Activated CD8-positive, alpha-beta memory T cell treated with anti-CD3 and anti-CD28 coated beads for 1 hour (primary cell): ENCODE data around the gene CTTNBP2.

Experiments
- DNase-seq, 2 donors: peaks; one replicate each; pipeline ENCODE4 v3.0.0-alpha.2; 2020; ENCODE audit warnings: low read depth in 1 of 2; ENCODE audit errors: extremely low read depth in 1 of 2

CTTNBP2 gene

DNA sequence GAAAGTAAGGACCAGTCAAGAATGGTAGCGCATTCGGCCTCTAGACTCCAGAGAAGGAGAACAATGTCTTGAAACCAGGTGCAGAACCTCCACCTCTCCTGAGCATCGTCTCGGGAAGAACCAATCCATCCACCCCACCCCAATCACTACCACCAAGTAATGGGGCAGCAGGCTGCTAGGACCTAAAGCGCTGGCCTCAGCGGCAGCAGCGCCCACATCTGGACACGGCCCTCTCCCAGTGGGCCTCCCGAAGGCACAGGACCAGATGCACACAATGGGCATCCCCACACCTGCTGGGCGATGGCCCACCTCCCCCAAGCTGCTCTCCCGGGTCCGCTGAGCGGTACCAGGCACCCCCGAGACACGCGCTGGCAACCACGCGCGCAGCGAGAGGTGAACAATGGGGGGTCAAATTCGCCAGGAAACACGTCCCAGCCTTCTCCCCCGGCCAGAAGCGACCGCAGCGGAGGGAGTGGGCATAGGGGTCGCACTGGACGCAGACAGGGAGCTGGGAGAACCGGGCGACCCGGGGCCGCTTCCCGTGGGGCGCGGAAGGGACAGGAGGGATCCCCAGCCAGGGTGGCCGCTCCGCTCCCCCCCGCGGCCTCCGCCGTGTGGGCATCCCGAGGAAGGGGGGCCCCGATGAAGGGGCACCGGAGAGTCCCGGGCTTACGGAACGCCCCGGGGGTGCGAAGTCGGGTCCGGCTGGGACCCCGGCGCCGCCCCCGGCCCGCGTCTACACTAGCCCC, 506 bp downstream of the CTTNBP2 start:
- no peak for DNase-seq

DNA sequence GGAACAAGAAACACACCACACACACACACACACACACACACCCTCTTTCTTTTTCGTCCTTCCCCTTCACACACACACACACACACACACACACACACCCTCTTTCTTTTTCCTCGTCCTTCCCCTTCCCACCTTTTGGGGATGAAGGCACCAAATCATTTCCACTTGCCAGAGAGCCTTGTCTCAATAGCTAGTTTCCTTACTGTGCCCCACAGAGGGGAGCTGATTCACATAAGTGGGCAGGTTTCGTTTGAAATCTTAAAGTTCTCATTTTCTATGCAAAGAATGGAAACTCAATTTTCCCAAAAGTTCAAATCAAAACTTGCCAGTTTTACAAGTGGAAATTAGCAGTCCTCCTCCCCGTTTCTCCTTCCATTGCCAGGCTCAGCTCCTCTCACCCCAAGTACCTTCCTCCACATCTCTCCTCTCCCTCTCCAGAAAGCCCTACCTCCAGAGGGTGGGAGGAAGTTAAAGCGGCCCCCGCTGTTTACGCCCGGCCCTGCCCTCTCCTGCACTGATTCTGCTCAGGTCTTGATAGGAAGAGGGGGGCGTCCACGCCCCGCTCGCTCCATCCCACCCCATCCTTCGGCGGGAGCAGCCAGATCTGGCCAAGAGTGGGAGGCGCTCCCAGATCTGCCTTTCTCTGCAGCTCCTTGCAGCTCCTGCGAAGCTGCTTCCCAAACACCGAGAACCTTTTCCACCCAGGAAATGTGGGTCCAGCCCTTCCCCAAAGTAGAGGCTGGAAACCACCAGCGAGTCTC, 1.3 kb downstream of the CTTNBP2 start:
- no peak for DNase-seq

DNA sequence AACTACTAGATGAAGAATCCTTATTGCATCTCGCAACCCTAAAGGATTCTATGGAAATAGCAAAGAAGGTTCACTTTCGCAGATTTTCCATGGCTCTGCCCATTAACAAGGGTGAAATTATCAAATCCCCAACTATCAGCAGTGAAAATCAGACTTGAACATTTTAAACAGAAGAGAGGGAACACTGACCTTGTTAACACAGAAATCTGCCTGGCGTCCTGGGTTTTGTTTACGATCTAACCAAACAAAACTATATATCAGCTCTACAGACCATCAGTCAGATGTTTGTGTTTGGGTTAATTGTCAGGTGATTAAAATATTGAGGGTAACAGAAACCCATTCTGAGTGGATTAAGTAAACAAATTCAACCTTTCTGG, 1.9 kb downstream of the CTTNBP2 start:
- no peak for DNase-seq

DNA sequence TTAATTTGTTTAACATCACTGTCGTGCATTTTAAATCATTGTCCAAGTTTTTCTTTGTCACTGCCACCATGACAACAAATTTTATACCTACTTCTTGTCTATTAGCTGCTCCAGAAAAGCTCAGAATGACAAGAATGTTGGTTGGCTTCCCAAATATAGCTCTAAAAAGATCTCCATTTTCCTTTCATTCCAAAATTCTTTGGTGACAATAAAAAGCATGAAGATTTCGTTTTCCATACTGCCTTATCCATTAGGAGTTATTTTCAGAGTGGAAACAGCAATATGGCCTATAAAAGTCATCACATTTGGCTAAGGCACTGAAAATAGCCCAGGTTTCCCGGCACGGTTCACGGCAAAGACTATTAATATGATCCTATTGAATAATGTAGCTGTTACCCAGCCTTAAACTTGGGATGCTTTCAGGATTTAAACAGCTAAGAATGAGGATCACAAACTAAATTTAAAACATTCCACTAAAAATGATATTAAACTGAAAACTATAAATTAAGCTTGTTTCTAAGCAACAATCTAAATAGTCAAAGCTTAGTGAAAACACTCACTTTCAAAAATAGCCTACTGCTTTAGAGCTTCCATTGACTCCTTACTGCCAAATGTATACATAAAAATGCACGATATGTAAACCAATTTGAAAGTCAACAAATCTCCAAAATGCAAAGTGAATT, 2.7 kb downstream of the CTTNBP2 start:
- DNase-seq, result no peak

DNA sequence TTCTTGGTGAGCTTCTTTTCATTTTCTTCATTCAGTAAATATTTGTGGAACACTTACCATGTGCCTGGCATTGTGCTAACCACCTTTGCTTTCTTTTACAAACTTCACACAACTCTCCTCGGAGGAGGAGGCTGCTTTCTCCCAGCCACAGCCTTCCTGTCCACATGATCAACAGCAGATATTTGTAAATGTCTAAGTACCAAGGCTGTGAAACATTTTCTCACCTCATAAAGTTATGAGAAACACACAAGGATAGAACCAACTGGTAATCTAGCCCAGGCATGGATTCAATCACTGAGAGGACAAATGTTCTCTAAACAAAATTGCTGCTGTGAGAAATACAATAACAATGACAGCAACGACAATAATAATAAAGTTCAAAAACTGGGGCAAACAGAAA, 3.9 kb downstream of the CTTNBP2 start:
- no peak for DNase-seq

DNA sequence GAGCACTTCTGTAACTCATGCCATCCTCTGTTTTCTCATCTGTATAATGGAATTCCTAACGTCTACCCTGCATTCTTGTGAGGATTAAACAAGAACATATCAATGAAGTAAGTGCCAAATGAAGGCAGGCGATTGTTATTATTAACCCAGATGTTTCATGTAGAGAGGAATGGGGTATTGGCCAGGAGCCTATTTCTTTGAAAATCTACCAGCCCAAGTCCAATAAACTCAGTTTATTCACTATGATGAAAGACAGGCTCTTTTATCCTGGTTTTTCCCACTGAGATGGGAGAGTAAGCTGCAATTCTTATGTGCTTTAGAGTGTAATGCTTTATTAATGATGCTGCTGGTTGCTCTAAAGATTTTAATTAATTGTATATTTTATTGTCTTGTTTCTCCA, 9.6 kb downstream of the CTTNBP2 start:
- DNase-seq, result no peak

DNA sequence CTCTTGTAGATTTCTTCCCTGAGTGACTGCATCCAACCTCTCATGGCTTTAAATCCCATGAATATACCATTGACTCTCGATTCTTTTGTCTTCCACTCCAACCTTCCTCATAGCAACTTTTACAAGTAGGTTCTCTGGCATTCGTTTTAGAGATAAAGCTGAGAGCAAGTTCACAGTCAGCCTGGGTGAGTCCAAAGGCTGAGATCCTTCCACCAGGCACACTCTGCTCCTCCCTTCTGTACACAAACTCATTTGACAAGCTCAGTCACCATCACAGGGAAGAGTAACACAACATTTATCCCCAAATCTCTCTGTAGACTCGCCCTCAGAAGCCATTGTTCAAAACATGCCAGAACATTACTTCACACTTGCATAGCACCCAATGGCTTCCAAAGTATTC, 10.9 kb downstream of the CTTNBP2 start:
- DNase-seq, result no peak

DNA sequence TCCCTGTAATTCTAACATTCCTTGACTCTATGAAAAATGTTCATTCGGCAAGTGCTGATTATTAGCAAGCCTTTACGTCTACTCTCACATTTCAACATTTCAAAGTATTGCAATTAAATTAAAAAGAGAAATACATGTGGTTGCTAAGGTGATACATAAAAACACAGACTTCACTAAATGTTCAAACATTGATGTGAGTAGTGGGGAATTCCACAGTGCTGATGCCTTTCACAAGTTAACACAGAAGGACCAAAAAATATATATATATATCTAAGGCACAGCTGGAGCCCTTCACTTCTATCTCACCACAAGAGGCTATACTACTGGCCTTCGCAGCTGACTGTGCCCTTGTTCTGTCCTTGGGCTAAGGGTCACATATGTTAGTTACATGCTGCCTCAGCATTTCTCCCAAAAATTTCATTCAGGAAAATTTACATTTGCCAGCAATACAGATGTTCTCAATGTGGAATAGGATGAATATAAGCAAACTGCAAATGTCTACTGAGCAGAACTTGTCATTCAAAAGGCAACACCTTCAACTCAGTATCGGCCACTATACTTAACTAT, 13.9 kb downstream of the CTTNBP2 start:
- DNase-seq, result no peak

DNA sequence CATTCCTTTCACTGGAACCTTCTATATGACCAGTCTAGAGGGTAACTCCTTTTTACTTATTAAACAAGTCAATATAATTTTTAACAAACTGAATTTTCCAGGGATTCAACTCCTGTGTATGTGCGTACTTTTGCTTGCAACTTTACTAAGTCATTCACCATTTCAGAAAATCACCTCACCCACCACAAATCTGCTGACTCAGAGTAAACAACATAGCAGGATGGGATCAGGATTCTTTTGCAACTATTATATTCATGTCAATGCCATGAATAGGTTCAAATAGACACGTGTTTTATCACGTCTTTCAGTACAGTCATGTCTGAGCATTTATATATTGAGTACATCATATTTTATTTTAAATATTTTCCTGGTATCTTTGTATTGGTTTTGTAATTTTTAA, 14.5 kb downstream of the CTTNBP2 start:
- no peak for DNase-seq

DNA sequence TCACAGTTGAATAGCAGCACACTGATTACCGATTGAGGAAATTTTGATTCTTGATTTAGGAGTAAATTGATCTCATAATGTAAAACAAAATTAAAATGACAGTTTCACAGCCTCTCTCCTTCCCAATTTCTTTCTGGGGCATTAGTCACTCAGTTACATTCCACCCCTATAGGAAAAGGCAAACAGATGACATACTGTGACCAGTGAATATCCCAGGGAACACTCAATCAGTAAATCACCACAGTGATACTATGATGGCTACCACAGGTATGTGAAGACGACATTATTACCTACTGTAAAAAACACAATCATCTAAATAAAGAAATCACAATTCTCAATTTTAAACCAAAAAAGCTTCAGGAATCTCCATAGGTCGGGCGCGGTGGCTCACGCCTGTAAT, 15.5 kb downstream of the CTTNBP2 start:
- DNase-seq, result no peak

DNA sequence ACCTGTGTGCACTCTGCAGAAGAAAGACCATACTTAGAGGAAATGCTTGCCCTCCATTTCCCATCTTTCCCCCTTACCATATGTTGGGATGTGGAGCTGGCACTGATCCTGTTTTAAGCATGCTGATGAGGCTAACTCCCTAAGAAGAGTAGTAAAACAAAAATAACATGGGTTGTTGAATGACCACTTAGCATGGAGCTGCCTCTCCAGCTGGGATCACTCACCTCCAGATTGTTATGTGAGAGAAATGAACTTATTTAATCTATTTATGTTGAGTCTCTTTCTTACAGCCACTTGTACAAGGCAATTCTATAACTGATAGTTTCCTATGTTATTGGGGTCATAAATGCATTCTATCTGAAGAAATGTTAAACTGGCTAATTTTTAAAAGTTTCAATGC, 17.0 kb downstream of the CTTNBP2 start:
- DNase-seq, result no peak

DNA sequence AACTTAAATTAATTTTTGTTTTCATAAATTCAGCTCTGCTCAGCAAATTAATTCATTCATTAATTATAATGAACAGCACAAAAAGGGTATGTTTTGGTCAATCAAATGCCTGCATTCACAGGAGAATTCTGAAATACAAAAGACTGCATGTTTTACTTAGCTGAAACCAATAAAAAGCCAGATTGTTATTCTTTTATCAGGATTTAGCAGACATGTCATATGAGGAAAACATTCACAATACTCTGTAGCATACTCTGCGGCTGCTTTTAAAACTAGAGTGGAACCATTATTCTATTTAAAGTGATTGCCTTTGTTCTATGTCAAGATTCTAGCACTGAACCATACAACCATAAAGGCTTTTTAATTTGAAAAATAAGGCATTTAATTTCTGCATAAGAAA, 19.1 kb downstream of the CTTNBP2 start:
- DNase-seq, result no peak

DNA sequence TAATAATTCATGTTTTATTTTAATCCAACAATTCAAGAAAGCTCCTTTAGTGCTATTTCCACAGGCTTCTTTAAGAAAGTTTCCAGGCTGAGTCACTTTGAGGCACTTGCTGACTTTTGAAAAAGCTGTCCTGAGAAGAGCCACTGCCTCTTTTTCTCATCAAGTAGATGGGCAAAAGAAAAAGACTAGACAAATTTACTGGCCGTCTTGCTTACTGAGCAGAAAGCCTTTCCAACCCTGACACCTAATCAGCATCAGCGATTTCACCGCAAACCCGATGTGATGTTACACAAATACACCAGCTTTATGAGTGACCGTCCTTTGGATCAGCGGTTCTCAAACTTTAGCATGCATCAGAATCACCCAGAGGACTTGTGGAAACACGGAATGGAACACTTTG, 24.3 kb downstream of the CTTNBP2 start:
- DNase-seq, result no peak

DNA sequence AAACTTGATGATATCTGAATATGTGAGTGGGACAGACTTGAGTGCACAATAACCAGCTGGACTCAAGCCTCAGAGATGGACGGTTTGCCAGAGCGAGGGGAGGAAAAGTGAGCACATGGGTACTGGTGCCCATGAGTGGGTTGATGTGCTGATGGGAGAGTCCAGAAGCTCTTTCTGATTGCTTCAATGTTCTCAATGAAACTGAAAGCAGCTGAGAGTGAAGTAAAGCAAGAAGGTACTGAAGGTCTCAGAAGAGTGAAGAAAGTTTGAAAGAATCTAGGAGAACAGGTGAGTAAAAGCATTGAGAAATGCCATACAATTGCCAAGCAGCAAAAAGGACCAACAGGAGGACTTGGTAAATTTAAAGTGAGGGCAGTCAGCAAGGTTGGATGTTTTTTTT, 28.6 kb downstream of the CTTNBP2 start:
- DNase-seq, result no peak

DNA sequence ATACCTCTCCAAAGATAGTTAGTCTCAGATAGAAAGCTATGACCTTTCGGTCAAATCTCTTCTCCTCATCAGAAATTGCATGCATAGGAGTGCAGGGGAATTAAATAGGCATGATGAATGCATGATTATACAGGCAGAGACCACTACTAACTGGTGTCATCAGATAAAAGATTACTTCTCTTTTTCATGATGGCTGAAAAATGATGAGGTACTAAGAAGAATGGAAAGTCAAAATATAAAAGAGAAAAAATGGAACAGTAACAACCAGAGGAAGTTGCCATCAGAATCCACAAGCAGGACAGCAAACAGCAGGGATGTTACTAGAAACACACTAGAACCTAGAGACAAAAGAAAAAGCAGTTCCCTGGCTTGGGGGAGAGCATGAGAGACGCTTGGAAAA, 31.6 kb downstream of the CTTNBP2 start:
- no peak for DNase-seq

DNA sequence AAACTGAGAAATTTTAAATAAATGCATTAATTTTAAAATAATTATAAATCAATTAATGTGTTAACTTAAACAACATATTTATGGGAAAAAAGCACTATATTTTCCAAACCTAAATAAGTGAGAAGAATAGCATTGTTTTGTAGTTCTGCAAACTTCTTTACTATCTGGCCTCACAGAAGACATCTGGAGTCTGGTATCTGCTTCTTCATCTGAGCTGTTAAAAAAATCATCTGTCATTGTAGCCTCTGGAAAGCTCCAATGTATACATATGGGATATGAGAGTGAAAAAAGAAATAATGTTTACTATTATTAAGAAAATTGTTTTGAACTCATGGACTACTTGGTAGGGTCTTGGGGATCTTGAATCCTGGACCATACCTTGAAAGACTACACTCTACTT, 32.2 kb downstream of the CTTNBP2 start:
- no peak for DNase-seq

DNA sequence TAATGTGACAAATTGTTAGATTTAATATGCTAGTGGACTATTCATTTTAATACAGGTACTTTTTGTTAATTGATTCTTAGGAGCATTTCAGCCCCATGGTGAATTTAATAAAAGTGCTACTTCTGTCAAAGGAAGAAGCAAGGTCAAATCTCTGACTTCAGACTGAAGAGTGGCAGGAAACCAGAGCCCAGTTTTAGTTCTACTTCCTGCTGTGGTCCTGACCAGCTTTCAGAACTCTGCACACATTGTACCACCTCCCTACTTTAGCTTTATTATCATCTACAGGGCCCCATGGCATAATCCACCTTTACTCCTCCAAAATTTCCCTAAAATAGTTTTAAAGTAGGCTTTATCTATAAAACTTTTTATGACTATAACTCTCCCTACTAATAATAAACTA, 33.7 kb downstream of the CTTNBP2 start:
- no peak for DNase-seq

DNA sequence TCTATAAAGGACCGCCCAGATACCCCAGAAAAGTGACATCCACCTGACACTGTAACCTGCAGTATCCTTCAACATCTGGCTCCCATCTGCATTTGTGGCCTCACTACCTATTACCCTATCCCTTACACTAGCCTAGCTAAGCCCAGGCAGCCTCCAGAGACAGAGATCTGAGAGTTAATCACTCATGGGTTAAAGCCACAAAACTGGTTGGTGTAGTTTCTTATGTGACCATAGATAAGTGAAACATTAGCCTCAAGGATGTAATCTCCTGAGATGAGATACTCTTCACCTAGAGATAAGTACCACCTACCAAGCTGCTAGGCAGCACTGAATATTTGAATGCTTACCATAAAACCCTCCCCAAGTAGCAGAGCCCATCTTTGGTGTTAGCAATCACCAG, 35.4 kb downstream of the CTTNBP2 start:
- DNase-seq, result no peak

DNA sequence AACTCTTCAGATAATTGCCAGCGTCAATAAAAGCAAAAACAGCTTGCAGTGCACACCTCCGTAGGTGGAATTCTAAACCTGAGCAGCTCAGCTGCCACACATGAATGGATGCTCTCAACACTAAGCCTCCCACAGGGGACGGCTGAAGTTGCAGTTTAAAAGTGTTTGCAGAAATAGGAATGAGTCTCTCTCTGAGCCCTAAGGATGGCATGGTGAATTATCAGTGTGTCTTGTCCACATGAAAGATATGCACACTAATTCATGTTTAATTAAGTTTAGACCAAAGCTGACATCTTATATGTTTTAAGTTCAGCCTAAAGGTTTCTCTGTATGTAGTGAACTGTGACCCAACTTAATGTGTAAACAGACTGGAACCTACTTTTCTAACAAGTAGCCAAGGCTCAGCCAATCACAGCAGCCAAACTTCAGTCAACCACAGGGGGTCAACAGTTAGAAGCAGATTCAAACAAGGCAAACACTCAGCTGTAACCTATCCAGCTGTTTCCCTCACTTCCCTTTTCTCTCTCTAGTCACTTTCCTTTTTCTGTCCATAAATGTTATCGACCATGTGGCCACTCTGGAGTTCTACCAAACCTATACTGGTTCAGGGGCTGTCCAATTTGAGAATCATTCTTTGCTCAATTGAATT, 38.1 kb downstream of the CTTNBP2 start:
- no peak for DNase-seq

DNA sequence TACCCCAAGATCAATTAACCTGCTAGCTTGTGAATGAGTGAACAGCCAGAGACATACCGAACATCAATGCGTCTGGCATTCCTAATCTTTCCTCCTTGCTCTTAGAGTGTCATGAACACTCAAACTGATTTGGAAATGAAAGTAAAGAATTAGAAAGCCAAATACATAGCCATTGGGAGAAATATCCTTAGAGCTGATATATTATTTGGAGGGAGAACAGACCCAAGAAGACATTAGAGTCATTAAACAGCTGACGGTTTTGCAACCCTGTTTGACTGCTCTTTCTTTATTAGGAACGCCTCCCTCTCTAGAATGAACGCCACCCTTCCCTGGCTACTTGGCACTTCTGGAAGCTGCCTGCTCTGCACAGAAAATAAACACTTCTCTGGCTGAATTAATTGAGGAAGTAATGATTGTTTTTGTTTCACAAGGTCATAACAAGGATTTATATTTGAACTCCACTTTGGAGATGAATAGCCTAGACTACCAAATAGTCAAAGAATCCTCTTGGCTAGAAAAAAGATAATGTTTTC, 42.8 kb downstream of the CTTNBP2 start:
- DNase-seq, result no peak
